RWPE2 (cell line): ENCODE data around the gene CEP57L1.

Source experiments
- ATAC-seq: fragments of 200-7000 bp; cut with Tn5 transposase; 3 replicates; pipeline ENCODE4 v1.9.1; 2021; ENCODE audit warnings: low read depth
- DNase-seq: peaks from one replicate; pipeline ENCODE4 v3.0.0-alpha.2; 2020; ENCODE audit warnings: low spot score
- H3K27ac ChIP-seq: fragments of 450-650 bp; 2 replicates; pipeline ENCODE4 v1.5.1; 2017; ENCODE audit warnings: mild to moderate bottlenecking; ENCODE audit not compliant: poor library complexity, severe bottlenecking
- H3K27me3 ChIP-seq: fragments of 250-450 bp; sonication (Bioruptor Pico); 2 replicates; pipeline ENCODE4 v1.5.1; 2021; ENCODE audit warnings: mild to moderate bottlenecking, moderate library complexity; ENCODE audit not compliant: insufficient read depth, poor library complexity, severe bottlenecking
- H3K36me3 ChIP-seq: fragments of 250-450 bp; sonication (Bioruptor Pico); 2 replicates; pipeline ENCODE4 v1.5.1; 2020; ENCODE audit warnings: low read depth, mild to moderate bottlenecking, moderate library complexity
- H3K4me1 ChIP-seq: fragments of 250-450 bp; sonication (Bioruptor Pico); 2 replicates; pipeline ENCODE4 v1.5.1; 2021; ENCODE audit warnings: mild to moderate bottlenecking, moderate library complexity; ENCODE audit not compliant: insufficient read depth, poor library complexity, severe bottlenecking
- H3K4me3 ChIP-seq: fragments of 250-450 bp; sonication (Bioruptor Pico); 2 replicates; pipeline ENCODE4 v1.5.1; 2021; ENCODE audit warnings: mild to moderate bottlenecking, moderate library complexity; ENCODE audit not compliant: severe bottlenecking
- H3K9me3 ChIP-seq: fragments of 250-450 bp; sonication (Bioruptor Pico); 2 replicates; pipeline ENCODE4 v1.5.1; 2021; ENCODE audit warnings: mild to moderate bottlenecking, moderate library complexity; ENCODE audit not compliant: severe bottlenecking
- TF ChIP-seq, protein P1 (sequence below): fragments of 450-650 bp; IDR thresholded peaks from one replicate; pipeline ENCODE4 v1.5.1; 2017; ENCODE audit warnings: mild to moderate bottlenecking, moderate library complexity; ENCODE audit not compliant: poor library complexity, severe bottlenecking

The CEP57L1 gene

DNA sequence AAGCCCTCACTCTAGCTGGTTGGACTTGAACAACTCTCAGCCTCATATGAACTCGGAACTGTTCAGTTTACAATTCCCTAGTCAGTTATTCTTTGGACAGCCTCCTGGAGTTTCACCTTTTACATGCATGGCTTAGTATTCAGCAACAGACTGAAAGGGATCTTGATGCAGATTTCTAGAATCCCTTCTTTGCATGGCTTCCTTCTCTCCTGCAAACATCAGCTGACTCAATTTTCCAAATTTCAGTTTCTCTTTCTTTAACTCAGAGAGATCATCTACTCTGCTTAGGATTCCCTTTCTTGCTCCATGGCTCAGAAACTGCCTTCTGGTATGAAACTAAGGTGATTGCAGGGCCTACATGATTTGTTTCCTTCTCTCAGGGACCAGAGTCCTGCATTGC is 99.6 kb downstream of the CEP57L1 start:
- ATAC-seq (no peak), DNase-seq (no peak)
- no peak overlapping the region for H3K4me3 ChIP-seq
- no peaks in the 10 kb centered on the region for H3K36me3 ChIP-seq
- no peaks in the 10 kb centered on the region for H3K27me3 ChIP-seq
- TF ChIP-seq, protein P1, sequence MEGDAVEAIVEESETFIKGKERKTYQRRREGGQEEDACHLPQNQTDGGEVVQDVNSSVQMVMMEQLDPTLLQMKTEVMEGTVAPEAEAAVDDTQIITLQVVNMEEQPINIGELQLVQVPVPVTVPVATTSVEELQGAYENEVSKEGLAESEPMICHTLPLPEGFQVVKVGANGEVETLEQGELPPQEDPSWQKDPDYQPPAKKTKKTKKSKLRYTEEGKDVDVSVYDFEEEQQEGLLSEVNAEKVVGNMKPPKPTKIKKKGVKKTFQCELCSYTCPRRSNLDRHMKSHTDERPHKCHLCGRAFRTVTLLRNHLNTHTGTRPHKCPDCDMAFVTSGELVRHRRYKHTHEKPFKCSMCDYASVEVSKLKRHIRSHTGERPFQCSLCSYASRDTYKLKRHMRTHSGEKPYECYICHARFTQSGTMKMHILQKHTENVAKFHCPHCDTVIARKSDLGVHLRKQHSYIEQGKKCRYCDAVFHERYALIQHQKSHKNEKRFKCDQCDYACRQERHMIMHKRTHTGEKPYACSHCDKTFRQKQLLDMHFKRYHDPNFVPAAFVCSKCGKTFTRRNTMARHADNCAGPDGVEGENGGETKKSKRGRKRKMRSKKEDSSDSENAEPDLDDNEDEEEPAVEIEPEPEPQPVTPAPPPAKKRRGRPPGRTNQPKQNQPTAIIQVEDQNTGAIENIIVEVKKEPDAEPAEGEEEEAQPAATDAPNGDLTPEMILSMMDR, result no peak
- no peaks in the 10 kb centered on the region for H3K9me3 ChIP-seq
- H3K27ac ChIP-seq, result no peak overlapping the region
- H3K4me1 ChIP-seq, result no peaks in the 10 kb centered on the region

DNA sequence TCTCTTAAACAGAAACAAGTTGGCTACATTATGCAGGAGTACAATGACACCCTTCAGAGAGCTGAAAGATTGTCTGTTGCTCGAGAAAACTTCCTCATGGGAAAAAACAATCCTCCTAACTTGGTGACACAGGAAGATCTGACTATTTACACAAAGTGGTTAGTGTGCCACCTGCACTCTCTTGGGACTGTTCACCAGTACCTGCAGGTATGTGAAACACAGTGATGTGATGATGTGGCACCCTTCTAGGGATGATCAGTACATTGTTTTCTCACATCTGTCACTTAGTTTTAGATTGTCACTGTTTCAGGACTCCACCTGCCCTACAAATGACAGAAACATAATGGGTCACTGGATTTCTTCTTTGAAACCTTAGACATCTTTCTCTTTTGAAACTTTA is 101.8 kb downstream of the CEP57L1 start:
- no peak overlapping the region for H3K4me3 ChIP-seq
- no peaks in the 10 kb centered on the region for H3K4me1 ChIP-seq
- TF ChIP-seq, protein P1, result no peak
- H3K9me3 ChIP-seq, result no peaks in the 10 kb centered on the region
- ATAC-seq (no peak), DNase-seq (no peak)
- no peak overlapping the region for H3K27ac ChIP-seq
- no peaks in the 10 kb centered on the region for H3K27me3 ChIP-seq
- H3K36me3 ChIP-seq, result no peaks in the 10 kb centered on the region

DNA sequence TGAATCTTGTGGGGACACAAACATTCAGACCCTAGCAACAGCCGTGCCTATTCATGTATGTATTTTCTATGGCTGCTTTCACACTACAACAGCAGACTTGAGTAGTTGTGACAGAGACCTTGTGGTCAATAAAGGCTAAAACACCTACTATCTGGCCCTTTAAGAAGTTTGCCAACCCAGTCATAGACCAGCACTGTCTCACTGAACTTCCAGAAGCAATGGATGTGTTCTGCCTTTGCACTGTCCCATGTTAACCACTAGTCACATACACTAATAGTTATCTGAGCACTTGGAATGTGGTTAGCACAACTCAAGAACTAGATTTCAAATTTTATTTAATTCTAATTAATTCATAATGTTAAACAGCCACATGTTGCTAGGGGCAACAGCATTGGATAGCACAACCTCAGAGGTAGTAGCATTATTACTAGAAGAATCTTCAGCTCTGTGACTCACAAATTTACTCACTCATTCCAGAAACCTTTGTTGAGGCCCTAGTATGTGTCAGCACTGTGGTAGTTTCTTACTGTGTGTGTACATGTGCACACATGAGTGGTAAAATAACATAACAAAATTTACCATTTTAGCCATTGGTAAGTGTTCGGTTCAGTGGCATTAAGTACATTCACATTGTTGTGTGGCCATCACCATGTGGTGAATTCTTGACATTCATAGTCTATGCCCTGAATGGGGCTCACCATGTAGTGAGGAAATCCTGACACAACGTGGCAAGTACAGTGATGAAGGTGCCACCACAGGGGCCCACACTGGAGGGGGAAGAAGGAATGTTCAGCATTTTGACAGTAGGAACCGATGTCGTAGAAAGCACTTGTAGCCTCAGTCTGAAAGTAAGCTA is 107.3 kb downstream of the CEP57L1 start:
- TF ChIP-seq, protein P1, result no peak
- Histone ChIP-seq H3K9me3 (no peaks in the 10 kb centered on the region), H3K4me3 (no peak overlapping the region), H3K27me3 (no peaks in the 10 kb centered on the region), H3K27ac (no peak overlapping the region), H3K4me1 (no peaks in the 10 kb centered on the region), H3K36me3 (no peaks in the 10 kb centered on the region)
- ATAC-seq (no peak), DNase-seq (no peak)

DNA sequence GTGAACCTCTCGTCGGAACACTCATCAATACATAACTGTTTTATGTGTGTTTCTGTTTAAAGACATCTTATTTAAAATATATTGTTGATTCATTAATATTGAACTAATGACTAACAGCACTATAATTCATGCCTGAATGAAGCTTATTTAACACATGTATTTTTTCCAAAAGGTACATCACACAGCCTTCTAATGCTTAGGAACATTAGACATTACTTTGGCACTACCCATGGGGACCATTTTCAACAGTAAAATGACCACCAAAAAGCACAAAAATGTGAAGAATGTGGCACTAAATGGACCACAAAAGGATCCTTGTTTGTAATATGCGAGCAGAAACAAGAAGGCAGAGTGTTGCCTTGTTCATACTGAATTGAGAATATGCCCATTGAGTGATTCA is 109.2 kb downstream of the CEP57L1 start:
- Histone ChIP-seq H3K9me3 (no peaks in the 10 kb centered on the region), H3K4me1 (no peaks in the 10 kb centered on the region), H3K4me3 (no peak overlapping the region), H3K27me3 (no peaks in the 10 kb centered on the region), H3K36me3 (no peaks in the 10 kb centered on the region), H3K27ac (no peak overlapping the region)
- TF ChIP-seq, protein P1, result no peak
- DNase-seq (no peak), ATAC-seq (no peak)

DNA sequence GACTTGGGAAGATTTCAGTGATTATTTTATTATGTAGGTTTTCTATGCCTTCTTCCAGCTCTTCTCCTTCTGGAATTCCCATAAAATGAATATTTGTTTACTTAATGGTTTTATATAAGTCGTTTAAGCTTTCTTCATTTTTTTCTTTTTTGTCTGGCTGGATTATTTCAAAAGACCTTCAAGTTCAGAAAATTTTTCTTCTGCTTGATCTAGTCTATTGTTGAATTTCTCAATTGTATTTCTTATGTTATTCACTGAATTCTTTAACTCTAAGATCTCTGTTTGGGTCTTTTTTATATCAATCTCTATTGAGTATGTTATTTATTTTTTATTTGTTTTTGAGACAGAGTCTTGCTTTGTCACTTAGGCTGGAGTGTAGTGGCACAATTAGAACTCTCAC is 117.4 kb downstream of the CEP57L1 start:
- Histone ChIP-seq H3K4me1 (no peaks in the 10 kb centered on the region), H3K36me3 (no peaks in the 10 kb centered on the region), H3K9me3 (no peaks in the 10 kb centered on the region), H3K27me3 (no peaks in the 10 kb centered on the region), H3K4me3 (no peak overlapping the region), H3K27ac (no peak overlapping the region)
- ATAC-seq (no peak), DNase-seq (no peak)
- TF ChIP-seq, protein P1, result no peak
